C1 segment of cervical spinal cord (tissue), 14 donors: Measurements from ENCODE around the gene OR10H1.
"Not testable (repeated sequence)": the region's sequence is repeated elsewhere in the genome, so short reads cannot be mapped to it uniquely, and the experiment has no call there.

Source experiments
- DNase-seq, 14 donors: peaks; one replicate each; lab custom pipeline; 2025; lab: John Stamatoyannopoulos, UW

OR10H1 gene

GRCh38 chr19:15815306-15815705 lies at the start of gene OR10H1:
OR10H1 (minus strand) TSS chr19:15815664; CDS start chr19:15808037, 7,627 bp downstream.
- DNase-seq, result no peak

- DNase-seq, result no peak
These were observed 49.4 kb upstream of the OR10H1 start for GRCh38 chr19:15864824-15865223.

GRCh38 chr19:15863272-15863671 lies 47.8 kb upstream of the OR10H1 start:
- no peak for DNase-seq

GRCh38 chr19:15862444-15862843 lies 47.0 kb upstream of the OR10H1 start:
- DNase-seq, result no peak

- DNase-seq, result no peak
These were observed 45.1 kb upstream of the OR10H1 start for GRCh38 chr19:15860522-15860921.

- DNase-seq, result no peak
These were observed 43.7 kb upstream of the OR10H1 start for GRCh38 chr19:15859187-15859586.

- DNase-seq, result no peak
These were observed 34.9 kb upstream of the OR10H1 start for GRCh38 chr19:15850385-15850784.

GRCh38 chr19:15846923-15847322 lies 31.5 kb upstream of the OR10H1 start:
- DNase-seq, result no peak

- DNase-seq, result not testable (repeated sequence)
These were observed 28.4 kb upstream of the OR10H1 start for GRCh38 chr19:15843894-15844222.

GRCh38 chr19:15843203-15843893 lies 27.9 kb upstream of the OR10H1 start:
- DNase-seq, result no peak

- no peak for DNase-seq
These were observed 26.6 kb upstream of the OR10H1 start for GRCh38 chr19:15841875-15842569.

- no peak for DNase-seq
These were observed 25.4 kb upstream of the OR10H1 start for GRCh38 chr19:15840833-15841232.

- not testable (repeated sequence) for DNase-seq
These were observed 24.4 kb upstream of the OR10H1 start for GRCh38 chr19:15839888-15840287.

GRCh38 chr19:15838351-15838750 lies 22.9 kb upstream of the OR10H1 start:
- no peak for DNase-seq

- peak in 2 of 14 donors; percentile 44 to 53 for DNase-seq
These were observed 21.8 kb upstream of the OR10H1 start for GRCh38 chr19:15837221-15837731.

GRCh38 chr19:15836330-15837220 lies 21.1 kb upstream of the OR10H1 start:
- DNase-seq, result peak; percentile 75 to 96 (median 92)

- not testable (repeated sequence) for DNase-seq
These were observed 20.3 kb upstream of the OR10H1 start for GRCh38 chr19:15835565-15836329.

GRCh38 chr19:15834232-15834631 lies 18.8 kb upstream of the OR10H1 start:
- DNase-seq, result not testable (repeated sequence)

- no peak for DNase-seq
These were observed 16.2 kb upstream of the OR10H1 start for GRCh38 chr19:15831626-15832025.

- DNase-seq, result no peak
These were observed 14.3 kb upstream of the OR10H1 start for GRCh38 chr19:15829786-15830185.

- DNase-seq, result no peak
These were observed 13.8 kb upstream of the OR10H1 start for GRCh38 chr19:15829306-15829698.
